Hepatocyte (in vitro differentiated cells): Measurements from ENCODE around the gene TTC8. TPM values are rescaled to one million over a fixed set of nuclear protein-coding genes. Genes with fewer than 3 reads are reported as not detected.

Source experiments
- DNase-seq: peaks from one replicate; pipeline ENCODE4 v3.0.0-alpha.2; 2016; ENCODE audit warnings: low spot score
- H2AFZ ChIP-seq: fragments of 200-600 bp; sonication (generic); 2 replicates; pipeline ENCODE4 v1.6.0; 2016; ENCODE audit warnings: antibody characterized with exemption, mild to moderate bottlenecking
- H3K27ac ChIP-seq: fragments of 200-600 bp; sonication (generic); 2 replicates; pipeline ENCODE4 v1.5.1; 2016; ENCODE audit warnings: mild to moderate bottlenecking
- H3K27me3 ChIP-seq: fragments of 200-600 bp; sonication (generic); 2 replicates; pipeline ENCODE4 v1.6.1; 2016
- H3K36me3 ChIP-seq: fragments of 200-600 bp; sonication (generic); replicated peaks from 2 replicates; pipeline ENCODE4 v1.5.1; 2016; ENCODE audit warnings: low read depth; ENCODE audit not compliant: insufficient read depth
- H3K4me1 ChIP-seq: fragments of 200-600 bp; sonication (generic); 2 replicates; pipeline ENCODE4 v1.5.1; 2016; ENCODE audit warnings: mild to moderate bottlenecking, moderate library complexity; ENCODE audit not compliant: insufficient read depth
- H3K4me2 ChIP-seq: fragments of 200-600 bp; sonication (generic); 2 replicates; pipeline ENCODE4 v1.6.0; 2016
- H3K4me3 ChIP-seq: fragments of 200-600 bp; sonication (generic); 2 replicates; pipeline ENCODE4 v1.5.1; 2016; ENCODE audit warnings: mild to moderate bottlenecking
- H3K79me2 ChIP-seq: fragments of 200-600 bp; sonication (generic); 2 replicates; pipeline ENCODE4 v1.6.0; 2017; ENCODE audit warnings: mild to moderate bottlenecking
- H3K9me2 ChIP-seq: fragments of 200-600 bp; sonication (generic); replicated peaks from 2 replicates; pipeline ENCODE4 v1.6.0; 2017; ENCODE audit warnings: mild to moderate bottlenecking; ENCODE audit not compliant: insufficient read depth
- H3K9me3 ChIP-seq: fragments of 200-600 bp; sonication (generic); 2 replicates; pipeline ENCODE4 v1.5.1; 2016; ENCODE audit warnings: low read depth, mild to moderate bottlenecking
- H4K20me1 ChIP-seq: fragments of 200-600 bp; sonication (generic); 2 replicates; pipeline ENCODE4 v1.6.0; 2016; ENCODE audit warnings: mild to moderate bottlenecking; ENCODE audit not compliant: insufficient read depth, poor library complexity, severe bottlenecking
- EZH2 ChIP-seq: fragments of 200-600 bp; sonication (generic); IDR thresholded peaks from 2 replicates; pipeline ENCODE4 v1.6.1; 2016; ENCODE audit warnings: antibody characterized with exemption, mild to moderate bottlenecking, borderline replicate concordance
- EZH2phosphoT487 ChIP-seq: fragments of 200-600 bp; sonication (generic); IDR thresholded peaks from one replicate; pipeline ENCODE4 v1.6.1; 2018; ENCODE audit warnings: antibody characterized with exemption, mild to moderate bottlenecking, low read depth, moderate library complexity; ENCODE audit not compliant: unreplicated experiment, severe bottlenecking
- WGBS: methylation state at CpG from one replicate; pipeline ENCODE4 v1.1.6; 2016; ENCODE audit warnings: low lambda C conversion rate; ENCODE audit errors: missing lambda C conversion rate; 5-methylcytosine and 5-hydroxymethylcytosine counted together
- polyA plus RNA-seq: library from polyadenylated mRNA; unstranded; fragments of >200 nt; fragmentation: Nextera tagmentation; extraction: Ambion mirVana; gene quantifications from 2 replicates; pipeline ENCODE4 v1.2.1, GENCODE V29; 2016
- total RNA-seq: library from RNA; depleted of rRNA; stranded (reverse); fragments of >200 nt; gene quantifications from 2 replicates; pipeline ENCODE4 v1.2.3, GENCODE V29; 2014
- TF ChIP-seq, protein P1 (sequence below): fragments of 200-600 bp; sonication (generic); IDR thresholded peaks from 2 replicates; pipeline ENCODE4 v1.5.1; 2016; ENCODE audit warnings: antibody characterized with exemption, mild to moderate bottlenecking; ENCODE audit not compliant: poor library complexity

Gene TTC8
- total and polyA plus RNA-seq, 2 experiments from 2014 or later = 23.0 to 25.6 TPM

DNA sequence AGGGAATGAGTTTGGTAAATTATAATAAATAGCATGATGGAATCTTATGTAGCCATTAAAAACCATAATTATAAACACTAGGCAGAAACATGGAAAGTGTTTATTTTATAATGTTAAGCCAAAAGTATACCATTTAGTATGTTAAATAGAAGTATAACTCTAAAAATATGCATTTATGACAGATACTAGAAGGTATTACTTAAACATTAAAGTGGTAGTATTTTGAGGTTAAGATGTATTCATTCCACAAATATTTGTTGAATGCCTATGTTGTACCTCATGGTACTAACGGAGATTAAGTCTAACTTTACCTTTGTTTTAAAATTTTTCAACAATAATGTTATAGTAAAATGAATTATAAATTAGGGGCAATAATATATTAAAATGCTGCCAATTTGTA lies 24.1 kb downstream of the TTC8 start:
- no peaks in the 10 kb centered on the region for H3K9me2 ChIP-seq
- H3K36me3 ChIP-seq = no peaks in the 10 kb centered on the region
- H3K4me3 ChIP-seq = no peak overlapping the region
- H3K27me3 ChIP-seq = no peaks in the 10 kb centered on the region
- H3K79me2 ChIP-seq = no peaks in the 10 kb centered on the region
- no peak overlapping the region for H3K4me2 ChIP-seq
- H3K9me3 ChIP-seq = no peaks in the 10 kb centered on the region
- TF ChIP-seq, protein P1, sequence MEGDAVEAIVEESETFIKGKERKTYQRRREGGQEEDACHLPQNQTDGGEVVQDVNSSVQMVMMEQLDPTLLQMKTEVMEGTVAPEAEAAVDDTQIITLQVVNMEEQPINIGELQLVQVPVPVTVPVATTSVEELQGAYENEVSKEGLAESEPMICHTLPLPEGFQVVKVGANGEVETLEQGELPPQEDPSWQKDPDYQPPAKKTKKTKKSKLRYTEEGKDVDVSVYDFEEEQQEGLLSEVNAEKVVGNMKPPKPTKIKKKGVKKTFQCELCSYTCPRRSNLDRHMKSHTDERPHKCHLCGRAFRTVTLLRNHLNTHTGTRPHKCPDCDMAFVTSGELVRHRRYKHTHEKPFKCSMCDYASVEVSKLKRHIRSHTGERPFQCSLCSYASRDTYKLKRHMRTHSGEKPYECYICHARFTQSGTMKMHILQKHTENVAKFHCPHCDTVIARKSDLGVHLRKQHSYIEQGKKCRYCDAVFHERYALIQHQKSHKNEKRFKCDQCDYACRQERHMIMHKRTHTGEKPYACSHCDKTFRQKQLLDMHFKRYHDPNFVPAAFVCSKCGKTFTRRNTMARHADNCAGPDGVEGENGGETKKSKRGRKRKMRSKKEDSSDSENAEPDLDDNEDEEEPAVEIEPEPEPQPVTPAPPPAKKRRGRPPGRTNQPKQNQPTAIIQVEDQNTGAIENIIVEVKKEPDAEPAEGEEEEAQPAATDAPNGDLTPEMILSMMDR = no peak
- TF ChIP-seq EZH2phosphoT487 (no peak), EZH2 (no peak)
- H4K20me1 ChIP-seq = no peaks in the 10 kb centered on the region
- WGBS = 90% methylated on average over 1 of the region's 1 CpG
- no peak overlapping the region for H2AFZ ChIP-seq
- H3K4me1 ChIP-seq = no peaks in the 10 kb centered on the region
- DNase-seq = no peak
- no peak overlapping the region for H3K27ac ChIP-seq

DNA sequence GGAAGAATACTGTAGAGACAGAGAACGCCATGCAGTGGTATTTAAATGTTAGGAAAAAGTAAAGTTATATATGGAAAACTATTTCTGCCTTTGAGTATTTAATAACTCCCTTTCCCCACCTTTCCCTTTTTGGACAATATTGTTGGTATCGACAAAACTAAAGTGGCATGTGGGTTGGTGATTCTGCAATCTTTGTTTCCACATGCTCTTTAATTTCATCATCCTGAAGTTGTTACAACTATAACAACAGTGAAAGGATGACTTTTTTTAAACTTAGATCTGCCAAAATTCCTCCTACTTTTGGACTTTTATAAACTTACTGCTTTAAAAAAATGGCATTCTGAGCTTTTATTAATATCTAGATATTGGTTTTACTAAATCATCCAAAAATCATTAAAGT lies 25.3 kb downstream of the TTC8 start:
- WGBS = 96% methylated on average over 2 of the region's 2 CpGs
- Histone ChIP-seq H2AFZ (no peak overlapping the region), H3K9me3 (no peaks in the 10 kb centered on the region), H3K4me1 (no peaks in the 10 kb centered on the region), H3K27me3 (no peaks in the 10 kb centered on the region), H3K4me2 (no peak overlapping the region), H3K9me2 (no peaks in the 10 kb centered on the region), H3K36me3 (no peaks in the 10 kb centered on the region), H3K27ac (no peak overlapping the region), H4K20me1 (no peaks in the 10 kb centered on the region), H3K79me2 (no peaks in the 10 kb centered on the region), H3K4me3 (no peak overlapping the region)
- DNase-seq = no peak
- no peak for TF ChIP-seq EZH2
- TF ChIP-seq, protein P1 = no peak
- TF ChIP-seq EZH2phosphoT487 = no peak

DNA sequence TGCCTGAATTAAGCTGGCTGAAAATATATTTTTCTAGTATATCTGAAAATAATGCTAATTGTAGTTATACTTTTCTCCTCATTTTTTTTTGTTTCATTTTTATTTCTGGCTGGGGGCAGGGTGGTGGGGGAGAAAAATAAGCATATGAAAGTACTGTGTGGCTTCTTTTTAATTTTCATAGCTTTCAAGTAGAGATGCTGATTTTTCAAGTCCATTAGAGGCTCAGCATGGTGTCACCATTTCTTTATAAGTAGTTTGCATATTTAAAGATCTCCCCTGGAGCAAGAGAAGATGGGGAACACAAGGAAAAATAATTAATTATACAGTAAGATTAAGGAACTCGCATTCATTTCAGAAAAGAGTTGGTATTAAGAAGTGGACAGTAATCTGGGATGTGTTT lies 27.1 kb downstream of the TTC8 start:
- no peaks in the 10 kb centered on the region for H3K36me3 ChIP-seq
- no peaks in the 10 kb centered on the region for H3K9me2 ChIP-seq
- TF ChIP-seq EZH2 (no peak), EZH2phosphoT487 (no peak)
- TF ChIP-seq, protein P1 = no peak
- WGBS = 67% methylated on average over 1 of the region's 1 CpG
- H3K79me2 ChIP-seq = no peaks in the 10 kb centered on the region
- no peaks in the 10 kb centered on the region for H4K20me1 ChIP-seq
- H3K27ac ChIP-seq = no peak overlapping the region
- H3K9me3 ChIP-seq = no peaks in the 10 kb centered on the region
- no peak overlapping the region for H3K4me3 ChIP-seq
- H3K4me2 ChIP-seq = no peak overlapping the region
- DNase-seq = no peak
- H3K27me3 ChIP-seq = no peaks in the 10 kb centered on the region
- H3K4me1 ChIP-seq = no peaks in the 10 kb centered on the region
- no peak overlapping the region for H2AFZ ChIP-seq

DNA sequence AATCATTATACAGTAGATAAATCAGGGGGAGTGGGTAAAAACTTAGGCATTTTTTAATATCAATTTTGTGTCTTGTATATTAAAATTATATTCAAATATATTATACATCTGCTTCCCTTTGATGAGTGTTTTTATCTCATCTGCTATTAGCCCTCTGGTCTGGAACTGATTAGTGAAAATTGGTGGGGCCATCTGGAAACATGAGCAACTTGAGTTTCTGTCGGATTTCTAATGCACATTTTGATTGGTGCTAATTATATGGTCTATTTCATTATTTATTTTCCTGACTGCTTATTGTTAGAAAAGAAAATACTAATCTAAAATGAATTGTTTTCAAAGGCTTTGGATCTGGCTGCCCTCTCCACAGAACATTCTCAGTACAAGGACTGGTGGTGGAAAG lies 28.2 kb downstream of the TTC8 start:
- Histone ChIP-seq H3K27me3 (no peaks in the 10 kb centered on the region), H3K9me2 (no peaks in the 10 kb centered on the region), H3K27ac (no peak overlapping the region), H2AFZ (no peak overlapping the region), H4K20me1 (no peaks in the 10 kb centered on the region), H3K79me2 (no peaks in the 10 kb centered on the region), H3K4me3 (no peak overlapping the region), H3K9me3 (no peaks in the 10 kb centered on the region), H3K4me1 (no peaks in the 10 kb centered on the region), H3K36me3 (no peaks in the 10 kb centered on the region), H3K4me2 (no peak overlapping the region)
- 44% methylated on average over 1 of the region's 1 CpG for WGBS
- TF ChIP-seq, protein P1 = no peak
- TF ChIP-seq EZH2phosphoT487 (no peak), EZH2 (no peak)
- DNase-seq = no peak
